ENCODE results near the gene PWWP2A. TPM values are rescaled to one million over a fixed set of nuclear protein-coding genes. Genes with fewer than 3 reads are reported as not detected.

PWWP2A gene
- total RNA-seq, 2 donors from 2014 or later = 41.1 to 72.5 TPM

DNA sequence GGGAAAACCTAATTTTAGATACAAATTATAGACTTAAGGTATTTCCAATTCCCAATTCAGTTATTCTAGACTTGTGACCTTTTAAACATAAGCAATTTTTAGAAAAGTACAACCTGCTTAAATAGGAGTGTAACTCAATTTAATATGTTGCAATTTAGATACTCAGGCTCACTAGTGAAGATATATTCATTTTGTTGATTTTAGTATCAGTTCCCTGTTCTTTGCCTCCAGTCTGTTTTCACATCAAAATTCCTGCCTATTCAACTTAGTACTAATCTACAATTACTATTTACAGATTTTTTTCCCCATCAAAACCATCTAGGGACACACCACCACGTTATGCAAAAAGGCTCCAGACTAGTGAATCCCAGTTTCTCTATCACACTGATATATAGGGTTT lies 30.4 kb downstream of the PWWP2A start:
- Histone ChIP-seq H3K4me1 (replicated peaks) (no peaks in the 10 kb centered on the region), H3K27me3 (replicated peaks; ENCODE audit: insufficient read depth) (no peaks in the 10 kb centered on the region), H3K4me3 (no peak overlapping the region), H3K27ac (no peak overlapping the region), H3K36me3 (no peaks in the 10 kb centered on the region), H3K9me3 (no peaks in the 10 kb centered on the region)
- TF ChIP-seq POLR2AphosphoS5 (IDR thresholded peaks at IDR 0.05) (no peak), POLR2A (IDR thresholded peaks at IDR 0.05) (no peak)
- TF ChIP-seq, protein P1, sequence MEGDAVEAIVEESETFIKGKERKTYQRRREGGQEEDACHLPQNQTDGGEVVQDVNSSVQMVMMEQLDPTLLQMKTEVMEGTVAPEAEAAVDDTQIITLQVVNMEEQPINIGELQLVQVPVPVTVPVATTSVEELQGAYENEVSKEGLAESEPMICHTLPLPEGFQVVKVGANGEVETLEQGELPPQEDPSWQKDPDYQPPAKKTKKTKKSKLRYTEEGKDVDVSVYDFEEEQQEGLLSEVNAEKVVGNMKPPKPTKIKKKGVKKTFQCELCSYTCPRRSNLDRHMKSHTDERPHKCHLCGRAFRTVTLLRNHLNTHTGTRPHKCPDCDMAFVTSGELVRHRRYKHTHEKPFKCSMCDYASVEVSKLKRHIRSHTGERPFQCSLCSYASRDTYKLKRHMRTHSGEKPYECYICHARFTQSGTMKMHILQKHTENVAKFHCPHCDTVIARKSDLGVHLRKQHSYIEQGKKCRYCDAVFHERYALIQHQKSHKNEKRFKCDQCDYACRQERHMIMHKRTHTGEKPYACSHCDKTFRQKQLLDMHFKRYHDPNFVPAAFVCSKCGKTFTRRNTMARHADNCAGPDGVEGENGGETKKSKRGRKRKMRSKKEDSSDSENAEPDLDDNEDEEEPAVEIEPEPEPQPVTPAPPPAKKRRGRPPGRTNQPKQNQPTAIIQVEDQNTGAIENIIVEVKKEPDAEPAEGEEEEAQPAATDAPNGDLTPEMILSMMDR (IDR thresholded peaks at IDR 0.05) = no peak
- WGBS = 76% methylated on average over 1 of the region's 1 CpG
- DNase-seq (ENCODE audit: low spot score) = no peak
- intact Hi-C loops (cut with DNase I) = no loop called here

DNA sequence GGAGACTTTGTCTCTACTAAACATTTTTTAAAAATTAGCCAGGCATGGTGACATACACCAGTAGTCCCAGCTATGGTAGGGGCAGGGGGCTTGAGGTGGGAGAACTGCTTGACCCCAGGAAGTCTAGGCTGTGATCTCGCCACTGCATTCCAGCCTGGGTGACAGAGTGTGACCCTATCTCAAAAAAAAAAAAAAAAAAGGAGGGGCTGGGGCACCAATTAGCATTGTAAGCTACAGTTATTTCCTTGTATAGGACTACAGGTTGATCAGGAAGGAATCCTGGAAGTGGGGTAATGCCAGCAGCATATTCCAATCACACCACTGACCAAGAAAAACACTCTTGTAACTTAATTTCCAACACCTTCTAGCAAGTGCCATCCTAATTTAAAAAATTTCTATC lies 32.1 kb downstream of the PWWP2A start:
- no peaks in the 10 kb centered on the region for H3K9me3 ChIP-seq
- H3K4me3 ChIP-seq = no peak overlapping the region
- H3K27ac ChIP-seq = no peak overlapping the region
- DNase-seq (ENCODE audit: low spot score) = no peak
- no peaks in the 10 kb centered on the region for H3K27me3 ChIP-seq (replicated peaks; ENCODE audit: insufficient read depth)
- no peaks in the 10 kb centered on the region for H3K36me3 ChIP-seq
- intact Hi-C loops (cut with DNase I) = no loop called here
- no peaks in the 10 kb centered on the region for H3K4me1 ChIP-seq (replicated peaks)
- TF ChIP-seq POLR2AphosphoS5 (IDR thresholded peaks at IDR 0.05) (no peak), POLR2A (IDR thresholded peaks at IDR 0.05) (no peak)
- TF ChIP-seq, protein P1 (IDR thresholded peaks at IDR 0.05) = no peak
- WGBS = 100% methylated on average over 1 of the region's 1 CpG

DNA sequence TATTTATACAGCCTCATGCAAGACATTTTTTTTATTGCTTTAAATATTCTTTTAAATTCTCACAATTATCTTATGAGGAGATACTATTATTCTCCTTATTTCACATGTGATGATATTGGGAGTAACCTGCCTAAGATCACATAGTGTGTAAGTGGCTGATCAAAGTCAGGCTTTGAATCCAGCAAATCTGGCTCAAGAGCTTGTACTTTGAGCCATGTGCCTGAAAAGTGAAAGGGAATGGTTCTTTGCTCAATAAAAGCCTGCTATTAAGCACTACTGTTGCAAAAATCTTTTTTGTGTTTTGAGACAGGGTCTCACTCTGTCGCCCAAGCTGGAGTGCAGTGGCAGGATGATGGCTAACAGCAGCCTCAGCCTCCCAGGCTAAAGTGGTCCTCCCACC lies 35.1 kb downstream of the PWWP2A start:
- TF ChIP-seq POLR2A (IDR thresholded peaks at IDR 0.05) = no peak
- TF ChIP-seq POLR2AphosphoS5 (IDR thresholded peaks at IDR 0.05) = no peak
- TF ChIP-seq, protein P1 (IDR thresholded peaks at IDR 0.05) = no peak
- Histone ChIP-seq H3K9me3 (no peaks in the 10 kb centered on the region), H3K36me3 (no peaks in the 10 kb centered on the region), H3K4me3 (no peak overlapping the region), H3K27me3 (replicated peaks; ENCODE audit: insufficient read depth) (no peaks in the 10 kb centered on the region), H3K4me1 (replicated peaks) (no peaks in the 10 kb centered on the region), H3K27ac (no peak overlapping the region)
- WGBS = 100% methylated on average over 1 of the region's 1 CpG
- intact Hi-C loops (cut with DNase I) = no loop called here
- DNase-seq (ENCODE audit: low spot score) = no peak

DNA sequence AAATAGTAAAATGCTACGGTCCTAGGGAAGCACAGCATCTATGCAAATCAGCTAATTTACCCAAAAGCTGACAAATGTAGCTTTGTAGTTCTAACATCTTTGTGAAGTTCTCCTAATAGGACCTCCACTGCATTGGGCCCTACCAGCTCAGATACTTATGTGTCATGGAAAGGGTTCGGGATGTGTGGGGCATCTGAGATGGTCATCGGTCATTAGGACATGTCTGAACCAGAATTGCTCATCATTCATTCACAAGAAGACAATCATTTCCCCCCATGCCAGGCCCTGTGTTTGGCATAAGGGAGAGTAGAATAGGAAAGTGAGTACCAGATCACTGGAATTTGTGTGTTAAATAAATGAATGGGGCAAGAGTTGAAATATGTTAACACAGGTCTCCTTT lies 35.7 kb downstream of the PWWP2A start:
- 53% methylated on average over 3 of the region's 3 CpGs for WGBS
- DNase-seq (ENCODE audit: low spot score) = no peak

More for the DNA sequence above, 35.7 kb downstream of the PWWP2A start:
- no peaks in the 10 kb centered on the region for H3K36me3 ChIP-seq
- intact Hi-C loops (cut with DNase I) = no loop called here
- no peaks in the 10 kb centered on the region for H3K4me1 ChIP-seq (replicated peaks)
- no peak overlapping the region for H3K4me3 ChIP-seq
- H3K27ac ChIP-seq = no peak overlapping the region
- no peaks in the 10 kb centered on the region for H3K9me3 ChIP-seq
- TF ChIP-seq POLR2A (IDR thresholded peaks at IDR 0.05) (no peak), POLR2AphosphoS5 (IDR thresholded peaks at IDR 0.05) (no peak)
- TF ChIP-seq, protein P1 (IDR thresholded peaks at IDR 0.05) = no peak
- no peaks in the 10 kb centered on the region for H3K27me3 ChIP-seq (replicated peaks; ENCODE audit: insufficient read depth)
